ENCODE measurements around the gene IFIT1.
A peak's percentile ranks its signal among the peaks of the same experiment; 100 is the strongest.
"Not testable (repeated sequence)": the region's sequence is repeated elsewhere in the genome, so short reads cannot be mapped to it uniquely, and the experiment has no call there.

Gene IFIT1

DNA sequence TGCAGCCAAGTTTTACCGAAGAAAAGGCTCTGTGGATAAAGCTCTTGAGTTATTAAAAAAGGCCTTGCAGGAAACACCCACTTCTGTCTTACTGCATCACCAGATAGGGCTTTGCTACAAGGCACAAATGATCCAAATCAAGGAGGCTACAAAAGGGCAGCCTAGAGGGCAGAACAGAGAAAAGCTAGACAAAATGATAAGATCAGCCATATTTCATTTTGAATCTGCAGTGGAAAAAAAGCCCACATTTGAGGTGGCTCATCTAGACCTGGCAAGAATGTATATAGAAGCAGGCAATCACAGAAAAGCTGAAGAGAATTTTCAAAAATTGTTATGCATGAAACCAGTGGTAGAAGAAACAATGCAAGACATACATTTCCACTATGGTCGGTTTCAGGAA, 10.6 kb downstream of the IFIT1 start:
- DNase-seq (ENCODE audit: low read depth): no peak

DNA sequence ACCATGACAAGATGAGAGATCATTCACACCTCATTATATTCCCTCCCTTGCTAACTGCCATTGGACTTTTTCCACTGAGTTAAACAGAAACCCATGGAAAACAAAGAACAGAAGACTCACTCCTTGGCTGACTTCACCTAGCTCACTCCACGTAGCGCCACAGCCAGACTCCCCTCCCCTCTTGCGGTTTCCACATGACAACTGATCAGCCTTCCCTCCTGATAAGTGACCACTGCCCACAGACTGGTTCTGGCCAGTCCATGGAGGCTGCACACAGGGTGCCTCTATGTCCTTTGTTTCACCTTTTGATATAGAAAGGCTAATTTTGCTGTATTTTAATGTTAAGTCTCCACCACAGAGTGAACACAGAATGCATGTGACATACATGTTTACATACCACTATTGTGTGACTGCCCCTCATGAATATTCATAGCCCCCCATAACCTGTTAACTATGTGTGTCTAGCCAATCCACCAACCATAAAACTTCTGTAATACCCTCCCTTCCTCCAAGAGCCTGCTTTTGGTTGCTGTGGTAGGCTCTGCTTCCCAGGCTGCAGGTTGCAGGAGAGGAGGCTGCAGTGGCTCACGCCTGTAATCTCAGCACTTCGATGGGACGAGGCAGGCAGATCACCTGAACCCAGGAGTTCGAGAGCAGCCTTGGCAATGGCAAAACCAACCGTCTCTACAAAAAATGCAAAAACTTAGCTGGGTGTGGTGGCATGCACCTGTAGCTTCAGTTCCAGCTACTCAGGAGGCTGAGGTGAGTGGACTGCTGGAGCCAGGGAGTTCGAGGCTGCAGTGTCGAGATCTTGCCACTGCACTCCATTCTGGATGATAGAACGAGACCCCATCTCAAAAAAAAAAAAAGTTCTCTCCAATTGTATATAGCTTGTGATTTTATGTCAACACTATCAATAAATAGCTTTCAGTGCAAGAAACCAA, 12.0 kb downstream of the IFIT1 start:
- no peak for DNase-seq (ENCODE audit: low read depth)

DNA sequence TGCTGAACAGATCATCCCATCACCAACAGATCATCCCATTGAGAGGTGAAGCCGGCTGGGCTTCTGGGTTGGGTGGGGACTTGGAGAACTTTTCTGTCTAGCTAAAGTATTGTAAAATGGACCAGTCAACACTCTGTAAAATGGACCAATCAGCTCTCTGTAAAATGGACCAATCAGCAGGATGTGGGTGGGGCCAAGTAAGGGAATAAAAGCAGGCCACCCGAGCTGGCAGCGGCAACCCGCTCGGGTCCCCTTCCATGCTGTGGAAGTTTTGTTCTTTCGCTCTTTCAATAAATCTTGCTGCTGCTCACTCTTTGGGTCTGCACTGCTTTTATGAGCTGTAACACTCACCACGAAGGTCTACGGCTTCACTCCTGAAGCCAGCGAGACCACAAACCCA, 13.8 kb downstream of the IFIT1 start:
- DNase-seq (ENCODE audit: low read depth): not testable (repeated sequence)

DNA sequence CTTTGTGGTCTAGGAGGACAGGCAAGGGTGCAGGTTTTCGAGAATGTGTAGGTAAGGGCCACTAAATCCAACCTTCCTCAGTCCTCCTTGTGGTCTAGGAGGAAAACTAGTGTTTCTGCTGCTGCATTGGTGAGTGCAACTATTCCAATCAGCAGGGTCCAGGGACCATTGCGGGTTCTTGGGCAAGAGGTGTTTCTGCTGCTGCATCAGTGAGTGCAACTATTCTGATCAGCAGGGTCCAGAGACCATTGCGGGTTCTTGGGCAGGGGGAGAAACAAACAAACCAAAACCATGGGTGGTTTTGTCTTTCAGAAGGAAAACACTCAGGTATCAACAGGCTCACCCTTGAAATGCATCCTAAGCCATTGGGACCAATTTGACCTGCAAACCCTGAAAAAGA, 15.4 kb downstream of the IFIT1 start:
- not testable (repeated sequence) for DNase-seq (ENCODE audit: low read depth)

DNA sequence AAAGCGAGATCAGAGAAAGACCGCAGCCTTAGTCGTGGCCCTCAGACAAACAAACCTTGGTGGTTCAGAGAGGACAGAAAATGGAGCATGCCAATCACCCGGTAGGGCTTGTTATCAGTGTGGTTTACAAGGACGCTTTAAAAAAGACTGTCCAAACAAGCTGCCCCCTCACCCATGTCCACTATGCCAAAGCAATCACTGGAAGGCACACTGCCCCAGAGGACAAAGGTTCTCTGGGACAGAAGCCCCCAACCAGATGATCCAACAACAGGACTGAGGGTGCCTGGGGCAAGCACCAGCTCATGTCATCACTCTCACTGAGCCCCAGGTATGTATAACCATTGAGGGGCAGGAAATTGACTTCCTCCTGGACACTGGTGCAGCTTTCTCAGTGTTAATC, 16.9 kb downstream of the IFIT1 start:
- DNase-seq (ENCODE audit: low read depth): not testable (repeated sequence)

DNA sequence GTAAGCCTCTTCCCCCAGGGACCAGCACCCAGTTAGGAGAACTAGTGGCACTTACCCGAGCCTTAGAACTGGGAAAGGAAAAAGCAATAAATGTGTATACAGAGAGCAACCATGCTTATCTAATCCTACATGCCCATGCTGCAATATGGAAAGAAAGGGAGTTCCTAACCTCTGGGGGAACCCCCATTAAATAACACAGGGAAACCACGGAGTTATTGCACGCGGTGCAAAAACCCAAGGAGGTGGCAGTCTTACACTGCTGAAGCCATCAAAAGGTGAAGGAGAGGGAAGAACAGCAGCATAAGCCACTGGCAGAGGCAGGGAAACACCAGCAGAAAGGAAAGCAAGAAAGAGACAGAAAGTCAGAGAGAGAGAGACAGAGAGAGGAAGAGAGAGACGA, 18.1 kb downstream of the IFIT1 start:
- not testable (repeated sequence) for DNase-seq (ENCODE audit: low read depth)

DNA sequence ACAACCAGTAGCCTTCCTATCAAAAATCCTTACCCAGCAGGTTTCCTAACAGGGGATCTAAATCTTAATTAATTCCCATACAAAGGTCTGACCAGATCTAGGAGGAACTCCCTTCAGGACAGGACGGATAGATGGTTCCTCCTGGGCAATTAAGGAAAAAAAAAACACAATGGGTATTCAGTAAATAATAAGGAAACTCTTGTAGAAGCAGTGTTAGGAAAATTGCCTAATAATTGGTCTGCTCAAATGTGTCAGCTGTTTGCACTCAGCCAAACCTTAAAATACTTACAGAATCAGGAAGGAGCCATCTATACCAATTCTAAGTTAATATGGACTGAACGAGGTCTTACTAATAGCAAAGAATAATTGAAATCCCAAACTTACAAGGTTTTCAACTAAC, 18.7 kb downstream of the IFIT1 start:
- DNase-seq (ENCODE audit: low read depth): not testable (repeated sequence)

DNA sequence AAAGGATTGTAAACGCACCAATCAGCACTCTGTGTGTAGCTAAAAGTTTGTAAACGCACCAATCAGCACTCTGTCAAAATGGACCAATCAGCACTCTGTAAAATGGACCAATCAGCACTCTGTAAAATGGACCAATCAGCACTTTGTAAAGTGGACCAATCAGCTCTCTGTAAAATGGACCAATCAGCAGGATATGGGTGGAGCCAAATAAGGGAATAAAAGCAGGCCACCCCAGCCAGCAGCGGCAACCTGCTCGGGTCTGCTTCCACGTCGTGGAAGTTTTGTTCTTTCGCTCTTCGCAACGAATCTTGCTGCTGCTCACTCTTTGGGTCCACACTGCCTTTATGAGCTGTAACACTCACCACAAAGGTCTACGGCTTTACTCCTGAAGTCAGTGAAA, 19.9 kb downstream of the IFIT1 start:
- DNase-seq (ENCODE audit: low read depth): not testable (repeated sequence)

DNA sequence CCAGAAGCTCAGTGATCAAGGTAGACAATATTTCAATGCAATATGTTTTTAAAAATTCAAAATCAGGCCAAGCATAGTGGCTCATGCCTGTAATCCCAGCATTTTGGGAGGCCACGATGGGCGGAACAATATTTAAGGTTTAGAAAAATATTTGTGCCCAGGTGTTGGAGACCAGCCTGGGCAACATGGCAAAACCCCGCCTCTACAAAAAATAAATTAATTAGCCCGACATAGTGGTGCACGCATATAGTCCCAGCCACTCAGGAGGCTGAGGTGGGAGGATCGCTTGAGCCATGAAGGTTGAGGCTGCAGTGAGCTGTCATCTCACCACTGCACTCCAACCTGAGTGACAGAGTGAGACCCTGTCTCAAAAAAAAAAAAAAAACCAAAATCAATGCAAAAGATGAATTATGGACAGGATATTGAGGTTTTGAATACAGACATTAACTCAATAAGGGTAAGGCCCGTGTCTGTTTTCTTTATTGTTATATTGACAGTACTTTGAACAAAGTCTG, 21.0 kb downstream of the IFIT1 start:
- no peak for DNase-seq (ENCODE audit: low read depth)

DNA sequence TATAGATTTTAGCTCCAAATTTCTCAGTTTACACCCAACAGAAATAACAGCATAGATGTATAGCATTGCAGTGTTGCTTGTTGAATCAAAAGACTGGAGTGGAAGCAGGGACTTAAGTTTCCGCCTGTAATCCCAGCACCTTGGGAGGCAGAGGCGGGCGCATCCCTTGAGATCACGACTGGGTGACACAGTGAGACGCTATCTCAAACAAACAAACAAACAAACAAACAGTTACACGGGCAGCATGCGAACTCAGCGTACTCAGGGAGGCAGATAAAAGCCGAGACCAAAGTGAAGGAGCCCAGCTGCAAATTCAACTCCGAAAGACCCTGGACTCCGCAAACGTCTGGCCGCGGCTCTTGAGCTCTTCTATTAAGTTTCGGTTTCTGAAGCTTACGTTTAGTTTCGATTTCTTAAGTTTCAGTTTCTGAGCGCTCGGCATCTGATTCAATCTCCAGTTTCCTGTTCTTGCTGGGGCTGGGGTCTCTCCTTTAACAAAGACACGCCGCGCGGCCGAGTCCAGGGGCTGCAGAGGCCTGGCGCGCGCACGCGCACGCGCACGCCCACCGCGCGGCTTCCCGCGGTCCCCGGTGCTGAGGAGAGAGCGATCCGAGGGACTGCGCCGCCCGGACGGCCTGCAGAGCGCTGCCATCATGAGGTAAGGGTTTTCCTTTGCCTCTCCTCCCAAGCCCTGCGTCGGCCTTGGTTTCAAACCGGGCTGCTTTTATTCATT, 21.9 kb downstream of the IFIT1 start, which contains the start of gene IFIT5:
TSS of gene IFIT5 (plus strand) at position 423 of the 733 bp plus-strand sequence. CDS start at position 654, 231 bp downstream.
- DNase-seq (ENCODE audit: low read depth): peak; percentile 40

DNA sequence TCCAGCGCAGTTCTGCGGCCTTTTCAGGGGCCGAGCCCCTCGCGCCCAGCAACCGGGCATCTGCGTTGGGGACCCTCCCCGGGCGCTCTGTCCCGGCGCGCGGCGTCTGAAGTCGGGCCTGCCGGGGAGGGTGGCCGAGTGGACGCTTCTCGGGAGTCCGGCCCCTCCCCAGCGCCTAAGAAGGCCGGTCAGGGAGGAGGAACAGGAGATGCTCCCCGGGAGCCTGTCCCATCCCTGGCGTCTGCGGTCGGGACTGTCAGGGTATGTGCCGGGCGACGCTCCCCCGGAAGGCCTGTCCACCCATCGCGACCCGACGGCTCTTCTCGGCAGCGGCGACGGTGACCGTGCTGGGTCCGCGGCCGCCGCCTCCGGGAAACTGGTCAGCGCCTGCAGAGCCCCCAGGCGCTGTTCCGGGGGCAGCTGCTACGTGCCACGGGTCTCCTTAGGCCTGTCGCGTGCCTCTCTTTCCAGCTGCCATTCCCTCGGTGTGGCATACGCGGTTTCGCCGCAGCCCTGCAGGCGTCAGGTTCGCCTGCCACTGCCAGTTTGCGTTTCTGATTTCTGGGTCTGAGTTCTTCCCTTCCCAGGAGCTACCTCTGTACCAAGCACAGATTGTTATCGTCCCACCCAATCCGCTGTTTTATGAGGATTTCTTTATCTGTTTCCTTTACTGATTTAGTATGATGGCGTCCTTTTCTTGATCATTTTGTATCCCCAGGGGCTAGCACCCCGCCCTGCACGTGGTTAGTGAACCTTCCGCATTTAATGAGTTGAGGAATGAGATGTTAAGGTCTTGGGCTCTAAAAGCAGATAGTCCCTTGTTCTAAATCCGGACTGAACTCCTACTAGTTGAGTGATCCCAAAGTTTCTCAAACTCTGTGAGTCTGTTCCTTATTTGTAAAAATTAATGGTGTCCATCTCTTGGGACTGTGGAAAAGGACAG, 22.7 kb downstream of the IFIT1 start:
- peak; percentile 10 for DNase-seq (ENCODE audit: low read depth)

DNA sequence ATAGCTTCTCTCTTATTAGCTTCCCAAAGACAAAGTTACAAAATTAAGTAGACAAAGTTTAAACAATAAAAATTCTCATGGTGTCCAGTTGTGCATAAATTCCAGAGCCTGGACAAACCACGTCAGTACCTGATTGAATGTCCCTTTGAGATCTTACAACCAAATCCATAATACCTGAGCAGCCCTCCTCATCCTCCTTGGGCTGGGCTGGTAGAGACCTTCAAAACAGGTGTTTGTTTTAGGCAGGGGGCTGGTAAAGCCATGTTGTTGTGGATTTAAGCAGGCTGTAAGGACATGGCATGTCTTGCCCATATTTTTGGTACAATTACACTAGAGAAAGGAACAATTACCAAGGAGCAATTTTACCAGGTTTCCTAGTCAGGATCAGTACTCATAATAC, 24.0 kb downstream of the IFIT1 start:
- no peak for DNase-seq (ENCODE audit: low read depth)

DNA sequence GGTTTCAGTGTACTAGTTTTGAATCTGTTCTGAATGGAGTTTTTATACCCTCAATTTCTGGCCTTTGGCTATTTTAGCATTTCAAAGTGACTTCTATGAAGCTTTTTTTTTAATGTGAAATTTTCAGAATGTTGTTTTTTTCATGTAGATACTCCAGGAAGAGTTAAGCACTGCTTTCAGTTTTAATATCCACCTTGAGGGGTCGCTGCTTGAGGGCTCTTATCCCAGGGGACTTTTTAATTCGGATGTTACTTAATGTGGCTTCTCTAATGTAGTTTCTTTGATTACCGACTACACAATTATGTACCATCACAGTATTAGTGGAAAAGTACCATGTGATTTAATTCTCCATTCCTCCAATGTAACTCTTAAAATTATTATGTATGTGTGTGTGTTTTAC, 27.1 kb downstream of the IFIT1 start:
- peak; percentile 15 for DNase-seq (ENCODE audit: low read depth)

DNA sequence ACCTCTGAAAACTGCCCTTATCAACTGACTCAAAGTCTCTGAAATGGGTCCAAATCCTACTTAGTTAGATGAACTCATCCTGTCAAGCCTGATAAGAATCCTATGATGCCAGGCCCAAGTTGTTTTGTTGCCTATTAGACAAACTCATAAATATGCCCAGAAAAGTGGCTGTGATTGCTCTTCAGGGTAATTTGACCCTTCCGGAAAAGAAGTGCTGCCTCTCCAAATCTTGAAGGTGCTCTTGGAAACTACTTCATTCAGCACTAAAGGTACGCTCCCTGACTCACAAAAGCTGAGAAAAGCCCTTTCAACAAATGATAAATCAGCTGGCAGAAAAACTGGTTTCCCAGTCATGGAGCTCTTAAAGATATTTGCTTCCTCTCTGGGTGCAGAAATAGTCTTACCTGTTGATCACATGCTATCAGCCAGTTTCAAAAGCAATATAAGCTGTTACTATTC, 28.6 kb downstream of the IFIT1 start:
- no peak for DNase-seq (ENCODE audit: low read depth)

DNA sequence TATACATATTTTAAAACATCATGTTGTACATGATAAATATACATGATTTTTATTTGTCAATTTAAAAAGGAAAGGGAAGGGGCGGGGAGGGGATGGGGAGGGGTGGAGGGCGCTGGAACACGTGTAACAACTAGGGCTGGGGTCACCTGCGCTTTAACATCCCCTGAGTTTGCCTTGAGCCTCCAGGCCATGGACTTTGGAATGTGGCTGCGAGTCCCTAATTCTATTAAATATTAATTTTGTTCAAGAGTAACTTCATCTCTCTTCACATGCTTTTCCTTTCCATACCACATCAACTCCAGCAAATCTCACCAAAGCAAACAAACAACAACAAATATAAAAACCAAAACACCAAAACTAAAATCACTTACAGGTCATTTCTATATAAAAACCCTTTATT, 32.6 kb downstream of the IFIT1 start:
- DNase-seq (ENCODE audit: low read depth): no peak

DNA sequence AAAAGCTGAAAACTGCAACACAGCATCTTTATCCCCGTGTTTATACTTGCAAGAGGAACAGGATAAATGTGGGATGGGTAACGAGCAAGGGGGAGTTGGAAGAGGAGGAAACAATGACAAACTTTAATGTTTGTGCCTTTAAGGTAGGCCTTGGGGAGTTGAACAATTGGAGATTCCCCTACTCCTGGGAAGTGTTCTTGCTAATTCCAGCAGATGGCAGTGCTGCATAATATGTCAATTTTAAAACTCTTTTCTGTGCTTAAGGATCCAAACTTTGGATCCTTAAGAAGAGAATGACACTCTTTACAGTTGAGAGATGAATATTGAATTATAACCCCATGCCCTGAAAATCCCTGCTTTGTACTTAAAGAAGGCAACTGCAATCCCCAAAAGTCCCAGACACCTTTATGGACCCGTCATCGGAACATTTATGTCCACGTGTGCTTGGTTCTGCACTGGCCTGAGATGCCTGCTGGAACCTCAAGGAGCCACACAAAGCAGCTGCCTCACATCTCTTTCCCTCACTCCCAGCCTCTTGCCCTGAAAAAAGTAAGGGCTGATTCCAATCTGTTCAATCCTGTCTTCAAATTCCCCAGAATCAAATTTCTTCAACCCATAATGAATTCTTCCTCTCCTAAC, 33.9 kb downstream of the IFIT1 start:
- DNase-seq (ENCODE audit: low read depth): peak; percentile 36

DNA sequence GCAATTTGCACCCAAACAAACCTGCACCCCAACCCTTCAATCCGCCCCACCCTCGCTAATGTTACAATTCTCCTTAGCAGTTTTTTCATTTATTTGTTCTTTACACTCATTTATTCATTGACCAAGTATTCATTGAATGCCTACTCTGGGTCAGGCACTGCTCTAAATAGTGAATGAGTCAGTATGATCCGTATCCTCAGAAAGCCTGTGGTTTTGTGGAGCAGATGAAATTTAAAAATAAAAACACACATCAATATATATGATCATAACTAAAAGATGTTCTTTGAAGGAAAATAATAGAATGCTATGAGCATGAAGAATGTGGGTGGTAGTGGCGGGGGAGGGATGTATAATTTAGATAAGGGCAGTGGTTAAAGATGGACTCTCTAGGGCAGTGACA, 35.2 kb downstream of the IFIT1 start:
- peak; percentile 57 for DNase-seq (ENCODE audit: low read depth)

DNA sequence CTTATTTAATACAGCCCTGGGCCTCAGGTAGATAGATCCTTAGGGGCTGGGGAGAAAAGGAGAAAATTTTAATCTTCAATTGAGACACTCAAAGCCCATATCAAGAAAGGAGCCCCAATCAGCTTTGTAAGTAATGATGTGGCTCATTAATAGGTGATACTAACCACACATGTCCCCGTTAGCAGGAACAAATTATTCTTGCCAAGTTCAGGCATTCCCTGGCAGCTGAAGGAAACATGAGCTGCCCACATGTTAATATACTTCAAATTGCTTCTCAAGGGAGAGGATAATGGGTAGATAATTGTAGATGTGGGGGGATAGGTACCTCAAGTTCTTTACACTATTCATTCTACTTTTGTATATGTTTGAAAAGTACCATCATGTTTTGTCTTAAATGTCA, 36.5 kb downstream of the IFIT1 start:
- no peak for DNase-seq (ENCODE audit: low read depth)

DNA sequence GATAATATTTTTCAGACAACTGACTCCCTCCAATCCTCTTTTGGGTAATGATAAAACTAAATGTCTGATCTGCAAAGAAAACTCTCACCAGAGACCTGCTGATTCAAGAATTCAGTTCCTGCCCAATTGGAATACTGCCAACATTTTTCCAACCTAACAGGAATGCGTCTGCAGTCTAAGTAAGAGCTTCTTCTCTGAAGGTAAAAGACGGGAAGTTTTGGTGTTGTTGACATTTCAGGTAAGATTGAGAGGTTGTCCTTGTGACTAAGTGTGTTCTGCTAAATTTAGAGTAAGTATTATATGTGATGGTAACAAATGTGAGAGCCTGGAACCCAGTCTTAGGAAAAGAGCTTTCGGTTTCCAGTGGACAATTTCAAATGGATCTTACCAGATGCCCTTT, 39.6 kb downstream of the IFIT1 start:
- no peak for DNase-seq (ENCODE audit: low read depth)

DNA sequence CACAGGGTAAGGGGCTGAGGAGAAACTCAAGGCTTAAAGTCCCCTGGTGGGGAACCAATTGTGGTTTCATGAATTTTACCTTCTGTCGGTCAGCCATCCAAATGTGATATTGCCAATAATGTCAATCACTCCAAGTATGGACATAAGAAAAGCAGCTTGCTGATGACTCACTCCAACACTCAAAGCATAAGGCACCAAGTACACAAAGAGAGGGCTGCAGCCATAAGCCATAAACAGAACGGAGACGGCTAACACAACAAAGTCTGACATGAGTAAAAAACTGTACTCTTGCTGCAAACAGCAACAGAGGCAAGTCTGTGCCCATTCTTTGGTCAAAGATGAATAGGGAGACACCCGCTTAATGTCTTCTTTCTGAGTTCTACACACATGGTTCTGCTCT, 46.1 kb downstream of the IFIT1 start:
- no peak for DNase-seq (ENCODE audit: low read depth)

All from stromal cell of bone marrow (primary cell).